HG02571 (cell line): ENCODE results near the gene DMWD.
"Not testable (repeated sequence)": the region's sequence is repeated elsewhere in the genome, so short reads cannot be mapped to it uniquely, and the experiment has no call there.

ENCODE experiments used
- ATAC-seq: cut with Tn5 transposase; IDR thresholded peaks from one replicate; pipeline ENCODE4 v1.9.1; 2021; ENCODE audit warnings: mild to moderate bottlenecking, moderate library complexity; ENCODE audit not compliant: unreplicated experiment

DMWD gene

DNA sequence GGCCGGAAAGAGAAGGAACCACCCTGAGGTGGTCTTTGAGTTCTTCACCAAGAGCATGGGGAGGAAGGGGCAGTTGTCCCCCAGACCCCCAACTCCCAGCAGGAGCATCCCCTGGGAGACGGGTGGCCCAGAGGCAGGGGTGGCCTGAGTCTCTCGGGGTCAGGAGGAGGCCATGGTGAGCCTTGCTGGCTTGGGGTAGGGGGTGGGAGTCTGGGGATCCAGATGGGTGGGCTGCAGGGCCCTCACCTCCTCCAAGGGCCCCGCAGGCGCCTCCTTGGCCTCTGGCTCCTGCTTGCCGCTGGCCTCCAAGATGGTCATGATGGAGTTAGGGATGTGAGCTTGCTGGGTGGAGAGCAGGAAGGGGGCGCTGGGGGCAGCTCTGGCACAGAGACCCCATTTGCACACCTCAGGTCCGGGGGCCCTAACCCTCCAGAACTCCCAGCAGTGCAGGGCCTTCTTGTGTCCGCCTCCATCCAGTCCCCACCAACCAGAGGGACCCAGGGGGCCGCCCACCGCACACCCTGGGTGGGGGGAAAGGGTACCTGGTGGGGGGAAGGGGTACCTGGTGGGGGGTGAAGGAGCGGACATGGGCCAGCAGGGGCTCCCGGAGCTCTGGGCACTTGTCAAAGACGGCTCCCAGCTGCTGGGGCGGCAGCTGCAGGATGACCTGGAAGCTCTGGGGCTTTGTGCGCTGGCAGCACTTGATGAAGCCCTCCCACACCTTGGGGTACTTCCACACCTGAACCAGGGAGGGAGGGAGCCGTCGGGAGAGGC lies 23.8 kb upstream of the DMWD start:
- ATAC-seq = no peak

DNA sequence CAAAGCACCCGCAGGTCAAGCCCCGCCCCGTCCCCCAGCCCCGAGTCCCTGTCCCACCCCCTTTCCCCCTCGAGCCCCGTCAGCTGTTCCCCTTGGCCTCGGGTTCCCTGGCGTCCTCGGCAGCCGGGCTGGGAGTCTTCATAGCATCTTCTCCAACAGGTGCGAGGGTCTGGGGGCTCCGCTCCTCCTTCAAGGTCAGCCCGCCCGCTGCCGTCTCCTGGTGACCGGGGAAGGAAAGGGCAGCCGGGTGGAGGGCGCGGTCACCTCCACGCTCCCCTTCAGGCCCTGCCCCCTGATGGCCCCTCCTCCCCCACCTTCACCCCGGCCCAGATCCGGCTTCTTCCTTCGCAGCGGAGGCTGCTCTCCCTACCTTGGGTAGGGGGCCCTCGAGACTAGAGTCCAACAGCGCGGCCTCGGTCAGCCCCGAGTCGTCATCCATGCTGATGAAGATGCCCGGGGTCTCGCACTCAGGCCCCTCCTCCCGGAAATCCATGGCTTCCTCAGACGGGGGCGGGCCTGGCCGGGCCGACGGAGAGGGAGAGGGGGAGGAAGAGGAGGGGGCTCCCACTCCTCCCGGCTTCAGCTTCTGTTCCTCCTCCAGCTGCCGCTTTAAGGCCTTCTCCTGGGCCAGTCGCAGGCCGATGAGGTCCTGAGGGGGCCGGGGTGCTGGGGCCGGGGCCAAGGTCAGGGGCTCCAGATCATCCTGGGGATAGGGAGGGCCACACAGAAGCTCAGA lies 23.0 kb upstream of the DMWD start:
- ATAC-seq = no peak

DNA sequence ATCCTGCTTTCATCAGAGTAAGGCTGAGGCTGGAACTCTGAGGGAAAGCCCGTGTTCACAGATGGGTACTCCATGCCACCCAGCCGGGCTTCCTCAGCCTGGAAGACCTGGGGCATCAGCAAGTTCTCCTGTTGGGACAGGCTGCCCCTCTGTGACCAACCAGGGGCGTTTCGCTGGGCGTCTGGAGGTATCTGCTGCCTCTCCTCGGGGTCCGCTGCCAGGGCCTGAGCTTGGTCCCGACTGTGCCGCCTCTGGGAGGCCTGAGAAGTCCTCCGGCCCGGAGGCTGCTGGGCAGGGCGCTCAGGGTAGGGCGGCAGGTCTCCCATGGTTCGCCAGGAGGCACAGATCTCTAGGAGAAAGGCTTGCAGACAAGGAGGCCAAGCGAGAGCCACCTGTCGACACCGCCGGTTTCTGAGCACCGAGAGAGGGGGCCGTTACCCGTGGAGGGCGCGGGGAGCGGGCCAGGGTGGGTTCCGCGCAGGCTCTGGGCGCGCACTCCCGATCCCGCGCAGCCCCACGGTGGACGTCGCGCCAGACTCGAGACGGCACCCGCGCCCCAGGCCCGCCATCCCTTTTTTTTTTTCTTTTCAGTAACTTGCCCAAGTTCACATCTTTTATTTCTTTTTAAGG lies 22.3 kb upstream of the DMWD start, which contains the start of gene RSPH6A:
TSS of gene RSPH6A (minus strand) at position 458 of the 630 bp plus-strand sequence. CDS start at position 326, 132 bp downstream.
- no peak for ATAC-seq

DNA sequence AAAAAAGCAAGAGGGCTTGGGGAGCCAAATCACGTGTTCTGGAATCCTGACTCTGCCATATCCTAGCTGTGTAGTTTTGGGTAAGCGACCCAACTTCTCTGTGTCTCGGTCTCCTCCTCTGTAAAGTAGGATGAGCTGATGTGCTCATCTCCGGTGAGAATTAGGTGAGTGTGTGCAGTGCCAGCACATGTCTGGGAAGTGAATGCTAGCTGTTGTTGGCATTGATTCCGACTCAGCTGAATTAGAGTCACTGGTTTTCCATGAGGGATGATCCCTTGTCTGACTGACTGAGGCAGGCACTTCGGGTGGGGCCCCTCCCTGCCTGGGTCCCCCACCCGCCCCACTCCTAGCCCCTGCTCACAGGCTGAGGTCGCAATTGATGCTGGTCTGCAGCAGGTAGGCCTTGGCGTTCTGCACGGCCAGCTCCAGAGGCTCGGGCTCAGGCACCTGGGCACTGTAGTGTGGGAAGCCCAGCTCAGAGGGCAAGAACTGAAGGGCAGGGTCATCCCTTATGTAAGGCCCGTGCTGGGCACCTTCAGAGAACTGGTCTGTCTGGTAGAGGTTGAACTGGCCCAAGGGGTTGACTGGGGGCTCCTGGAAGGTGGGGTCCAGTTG lies 21.6 kb upstream of the DMWD start:
- ATAC-seq = no peak

DNA sequence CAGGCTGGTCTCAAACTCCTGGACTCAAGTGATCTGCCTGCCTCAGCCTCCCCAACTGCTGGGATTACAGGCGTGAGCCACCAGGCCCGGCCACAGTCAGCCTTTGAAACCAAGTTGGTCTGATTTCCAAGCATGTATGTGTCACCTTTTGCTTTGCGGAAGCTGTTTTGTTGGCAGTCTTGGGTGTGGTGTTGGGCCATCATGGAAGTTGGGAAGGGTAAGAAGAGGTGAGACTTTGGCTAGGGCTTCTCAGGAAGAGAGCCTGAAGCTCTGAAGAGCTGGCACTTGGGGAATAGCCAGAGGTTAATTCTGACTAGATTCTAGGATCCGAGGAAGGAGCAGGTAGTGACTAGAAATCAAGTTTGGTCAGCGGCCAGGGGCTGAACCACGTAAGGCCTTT lies 19.7 kb upstream of the DMWD start:
- ATAC-seq = no peak

DNA sequence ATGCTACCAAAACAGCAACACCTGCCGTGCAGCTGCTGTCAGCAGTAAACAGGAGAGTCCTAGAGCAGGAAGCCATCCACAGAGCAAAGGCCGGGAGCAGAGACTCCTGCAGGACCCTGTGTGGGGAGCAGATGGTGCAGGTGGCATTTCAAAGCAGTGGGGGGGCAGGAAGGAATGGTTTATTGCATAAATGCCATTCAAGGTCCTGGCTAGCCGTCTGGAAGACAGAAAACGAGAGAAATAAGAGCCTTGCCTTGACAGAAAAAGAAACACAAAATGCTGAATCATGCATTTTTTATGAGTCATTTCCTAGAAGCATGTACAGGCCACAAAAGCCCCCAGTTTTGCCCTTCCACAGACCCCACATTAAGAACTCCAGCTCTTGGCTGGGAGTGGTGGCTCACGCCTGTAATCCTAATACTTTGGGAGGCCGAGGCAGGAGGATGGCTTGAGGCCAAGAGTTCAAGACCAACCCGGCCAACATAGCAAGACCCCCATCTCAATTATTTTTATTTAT lies 17.1 kb upstream of the DMWD start:
- ATAC-seq = no peak

DNA sequence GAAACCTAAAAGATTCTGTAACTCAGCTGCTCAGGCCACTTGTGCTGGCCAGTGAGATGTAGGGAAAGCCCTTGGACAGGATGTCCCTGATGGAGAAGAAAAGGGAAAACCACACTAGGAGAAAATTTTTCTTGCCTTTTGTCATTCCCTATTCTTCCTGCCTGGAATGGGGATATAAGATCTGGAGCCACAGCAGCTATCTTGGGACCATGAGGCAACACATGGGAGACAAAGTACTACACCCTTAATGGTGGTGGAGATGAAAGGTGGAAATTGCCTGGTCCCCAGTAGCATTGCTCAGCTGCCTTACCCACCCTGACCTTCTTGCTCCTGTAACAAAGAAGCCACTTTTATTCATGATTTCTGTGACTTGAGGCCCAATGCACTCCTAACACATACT lies 13.1 kb upstream of the DMWD start:
- no peak for ATAC-seq

DNA sequence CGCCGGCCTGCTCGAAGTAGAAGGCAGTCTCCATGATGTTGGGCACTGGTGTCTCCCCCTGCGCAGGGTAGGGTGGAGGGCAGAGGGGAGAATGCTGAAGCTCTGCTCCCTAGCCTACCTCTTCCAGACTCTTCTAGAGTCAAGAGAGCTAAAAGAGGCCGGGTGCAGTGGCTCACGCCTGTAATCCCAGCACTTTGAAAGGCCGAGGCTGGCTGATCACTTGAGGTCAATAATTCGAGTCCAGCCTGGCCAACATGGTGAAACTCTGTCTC lies 12.2 kb upstream of the DMWD start:
- no peak for ATAC-seq

DNA sequence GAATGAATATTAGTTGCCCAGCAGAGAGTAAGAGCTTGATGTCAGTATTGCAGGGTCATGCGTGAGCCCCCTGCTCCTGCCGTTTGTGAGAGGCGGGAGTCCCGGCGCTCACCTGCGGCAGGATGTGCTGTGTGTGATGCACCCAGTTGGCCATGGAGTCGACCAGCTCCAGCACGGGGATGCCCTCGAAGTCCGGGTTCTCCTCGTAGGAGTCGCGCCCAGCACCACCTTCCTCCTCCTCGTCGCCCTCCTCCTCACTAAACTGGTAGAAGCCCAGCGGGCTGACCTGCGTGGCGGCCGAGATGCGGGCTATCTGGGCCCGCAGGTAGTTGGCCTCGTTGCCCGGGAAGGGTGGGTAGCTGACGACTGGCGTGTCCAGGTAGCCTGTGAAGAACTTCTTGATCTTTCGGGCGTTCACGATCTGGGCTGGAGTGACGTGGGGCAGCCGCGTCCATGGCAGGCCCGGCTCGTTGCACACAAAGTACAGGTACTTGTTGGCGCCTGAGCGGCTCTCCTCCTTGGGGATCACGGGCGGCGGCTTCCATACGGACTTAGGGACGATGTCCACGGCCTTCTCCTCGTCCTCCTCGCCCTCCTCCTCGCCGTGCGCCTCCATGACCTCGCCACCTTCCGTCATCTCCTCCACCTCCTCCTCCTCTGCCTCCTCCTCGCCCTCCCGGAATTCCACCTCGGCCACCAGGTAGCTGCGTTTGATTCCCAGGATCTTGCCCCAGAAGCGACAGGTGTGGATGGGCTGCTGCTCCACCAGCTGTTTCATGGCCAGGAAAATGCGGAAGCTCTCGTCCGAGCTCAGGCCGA lies 11.7 kb upstream of the DMWD start:
- ATAC-seq = no peak

DNA sequence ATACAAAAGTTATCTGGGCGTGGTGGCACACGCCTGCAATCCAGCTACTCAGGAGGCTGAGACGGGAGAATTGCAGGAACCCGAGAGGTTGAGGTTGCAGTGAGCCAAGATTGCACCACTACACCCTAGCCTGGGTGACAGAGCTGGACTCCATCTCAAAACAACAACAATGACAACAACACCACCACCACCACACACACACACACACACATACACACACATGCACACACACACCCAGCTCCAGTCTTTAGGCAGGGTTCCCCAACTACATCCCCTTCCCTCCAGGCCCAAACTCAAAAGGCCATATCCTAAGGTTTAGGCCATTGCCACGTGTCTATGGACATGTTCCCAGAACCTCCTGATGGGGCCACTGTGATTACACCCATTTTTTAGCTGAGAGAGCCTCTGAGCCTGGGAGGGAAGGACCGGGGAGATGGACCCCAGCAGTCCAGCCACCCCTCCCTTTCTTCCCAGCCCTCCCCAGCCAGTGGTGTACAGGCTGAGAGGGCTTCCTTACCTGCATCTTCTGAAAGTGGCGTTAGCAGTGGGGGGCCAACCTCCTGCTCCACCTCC lies 9.0 kb upstream of the DMWD start:
- no peak for ATAC-seq

DNA sequence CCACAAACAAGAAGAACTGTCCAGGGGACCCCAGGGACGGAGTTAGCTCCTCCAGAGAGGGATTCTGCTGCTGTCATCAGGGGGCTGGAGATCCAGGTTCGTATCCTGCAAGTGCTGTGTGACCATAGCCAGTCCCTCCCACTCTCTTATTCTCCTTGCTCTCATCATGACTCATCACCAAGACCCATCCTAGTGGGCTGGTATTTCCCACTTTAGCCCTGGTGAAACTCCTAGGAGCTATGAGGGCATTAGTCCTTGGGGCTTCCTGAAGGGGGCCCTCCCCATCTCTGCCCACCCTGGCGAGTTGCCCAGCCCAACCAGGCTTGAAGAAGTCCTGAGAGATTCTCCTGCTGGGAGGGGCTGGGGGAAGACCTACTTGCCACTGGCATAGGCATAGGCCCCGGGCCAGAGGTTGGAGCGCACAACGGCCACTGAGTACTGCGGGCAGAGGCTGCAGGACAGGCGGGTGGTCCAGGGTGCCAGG lies 7.5 kb upstream of the DMWD start:
- no peak for ATAC-seq

DNA sequence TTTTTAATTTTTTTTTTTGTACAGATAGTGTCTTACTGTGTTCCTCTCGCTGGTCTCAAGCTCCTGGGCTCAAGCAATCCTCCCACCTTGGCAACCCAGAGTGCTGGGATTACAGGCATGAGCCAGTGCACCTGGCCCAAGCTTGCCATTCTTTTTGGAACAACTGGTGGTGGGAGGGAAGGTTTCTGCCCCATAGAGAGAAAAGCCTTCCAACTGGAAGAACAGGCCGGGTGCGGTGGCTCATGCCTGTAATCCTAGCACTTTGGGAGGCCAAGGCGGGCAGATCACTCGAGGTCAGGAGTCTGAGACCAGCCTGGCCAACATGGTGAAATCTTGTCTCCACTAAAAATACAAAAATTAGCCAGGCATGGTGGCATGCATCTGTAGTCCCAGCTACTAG lies 6.9 kb upstream of the DMWD start:
- not testable (repeated sequence) for ATAC-seq

DNA sequence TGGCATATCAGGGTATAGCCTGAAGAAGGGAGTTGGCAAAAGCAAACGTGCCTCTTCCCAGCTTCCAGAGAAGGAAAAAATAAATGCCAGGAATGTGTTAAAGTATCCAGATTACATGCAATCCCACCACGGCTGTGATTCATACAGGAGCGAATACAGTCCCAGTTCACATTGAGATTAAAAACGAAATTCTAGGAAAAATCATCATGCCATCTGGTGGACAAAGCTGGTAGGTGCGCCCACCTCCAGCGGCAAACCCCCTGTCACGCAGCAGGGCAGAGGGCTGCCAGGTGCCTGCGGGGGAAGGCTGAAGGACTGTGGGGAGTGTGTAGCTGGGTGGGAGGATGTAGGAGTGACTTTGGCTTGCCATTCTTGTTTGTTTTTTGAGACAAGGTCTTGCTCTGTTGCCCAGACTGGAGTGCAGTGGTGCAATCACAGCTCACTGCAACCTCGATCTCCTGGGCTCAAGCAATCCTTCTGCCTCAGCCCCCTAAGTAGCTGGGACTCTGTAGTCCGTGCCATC lies 6.4 kb upstream of the DMWD start:
- no peak for ATAC-seq

DNA sequence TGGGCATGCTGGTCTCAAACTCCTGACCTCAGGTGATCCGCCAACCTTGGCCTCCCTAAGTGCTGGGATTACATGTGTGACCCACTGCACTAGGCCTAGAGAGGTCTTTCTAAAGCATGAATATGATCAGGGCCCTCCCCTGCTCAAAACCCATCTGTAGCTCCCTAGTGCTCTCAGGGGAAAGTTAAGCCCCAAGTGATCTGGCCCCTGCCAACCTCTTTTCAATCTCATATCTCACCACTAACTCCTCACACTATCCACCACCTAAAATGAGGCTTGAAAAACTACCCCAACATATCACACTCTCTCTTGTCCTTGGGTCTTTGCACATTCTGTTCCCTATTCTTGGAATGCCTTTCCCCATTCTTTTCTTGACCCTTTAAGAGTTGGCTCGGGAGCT lies 2.0 kb upstream of the DMWD start:
- ATAC-seq = no peak

DNA sequence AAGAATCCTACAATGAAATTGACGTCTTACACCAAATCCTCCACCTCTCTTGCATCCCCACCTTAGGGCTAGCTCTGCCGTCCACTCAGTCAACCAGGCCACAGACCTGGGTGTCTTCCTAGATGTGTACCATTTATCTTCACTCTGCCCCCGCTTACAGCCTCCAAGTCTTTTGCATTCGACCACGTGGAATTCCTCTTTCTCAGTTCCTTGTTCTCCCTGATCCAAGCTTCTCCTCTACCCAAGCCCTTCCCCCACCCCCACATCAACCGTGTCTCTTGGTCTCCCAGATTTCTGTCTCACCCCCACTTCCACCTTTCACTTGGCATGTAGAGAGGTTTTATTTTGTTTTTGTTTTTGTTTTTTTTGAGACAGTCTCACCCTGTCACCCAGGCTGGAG lies 1.2 kb upstream of the DMWD start:
- ATAC-seq = no peak

DNA sequence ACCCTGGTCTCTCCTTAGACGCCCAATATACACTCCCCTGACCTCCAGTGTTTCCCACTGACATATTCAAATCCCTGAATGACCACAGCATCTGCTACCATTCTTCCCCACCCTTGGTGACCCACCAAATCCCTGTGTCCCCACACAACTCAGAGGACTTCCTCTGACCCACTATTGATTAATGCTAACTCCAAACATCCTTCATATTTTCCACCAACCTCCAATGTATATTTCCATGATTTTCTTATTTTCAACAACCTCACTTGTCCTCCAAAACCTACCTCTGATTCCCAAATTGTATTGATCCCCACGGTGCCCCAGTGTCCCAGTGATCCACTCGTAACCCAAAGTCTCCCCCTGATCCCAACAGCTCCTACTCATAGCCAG lies 526 bp upstream of the DMWD start:
- no peak for ATAC-seq

DNA sequence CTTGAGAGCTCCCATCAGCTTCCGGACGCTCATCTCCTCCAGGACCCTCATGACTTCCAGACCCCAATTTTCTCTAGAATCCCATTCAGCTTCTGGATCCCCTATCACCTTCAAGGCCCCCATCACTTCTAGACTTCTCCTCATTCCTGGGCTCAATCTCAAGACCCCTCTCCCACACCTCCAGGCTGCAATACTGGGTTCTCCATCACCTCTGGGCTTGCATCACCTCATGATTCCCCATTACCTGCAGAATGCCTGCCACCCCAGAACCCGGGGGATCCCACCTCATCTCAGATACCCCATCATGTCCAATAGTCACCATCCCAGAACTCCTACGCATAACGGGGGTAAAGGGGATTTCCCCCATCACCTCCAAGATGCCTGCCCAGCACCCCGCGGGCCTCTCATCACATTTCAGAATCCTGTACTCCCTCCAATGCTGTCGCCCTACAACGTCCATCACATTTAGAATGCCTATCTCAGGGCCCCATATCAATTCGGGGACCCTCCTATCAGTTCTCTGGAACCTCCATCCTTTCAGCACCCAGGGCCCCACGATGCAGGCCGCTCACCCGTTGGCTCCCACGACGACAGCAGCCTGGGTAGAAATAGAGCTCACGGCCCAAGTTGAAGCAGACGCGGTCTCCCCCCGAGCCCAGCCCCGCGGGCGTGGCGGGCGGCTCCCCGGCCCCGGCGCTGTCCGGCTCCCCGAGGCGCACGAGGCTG lies 738 bp downstream of the DMWD start:
- no peak for ATAC-seq

DNA sequence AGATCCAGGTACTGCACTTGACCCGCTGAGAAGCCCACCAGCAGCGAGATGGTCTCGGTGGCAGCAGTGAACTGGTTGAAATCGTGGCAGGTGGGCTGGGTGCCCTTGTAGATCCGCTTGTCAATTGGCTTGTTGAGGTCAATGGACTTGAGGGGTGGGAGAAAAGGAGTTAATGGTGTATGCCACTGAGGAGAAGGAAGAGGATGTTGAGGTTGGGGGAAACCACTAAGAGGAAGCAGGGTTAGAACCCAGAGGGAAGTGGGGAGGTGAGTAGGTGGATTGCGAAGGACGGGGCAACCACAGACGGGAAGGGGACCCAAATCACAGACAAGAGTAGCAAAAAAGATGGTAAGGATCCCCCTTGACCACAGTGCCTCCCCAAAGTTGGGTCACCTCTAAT lies 1.7 kb downstream of the DMWD start:
- ATAC-seq = no peak

DNA sequence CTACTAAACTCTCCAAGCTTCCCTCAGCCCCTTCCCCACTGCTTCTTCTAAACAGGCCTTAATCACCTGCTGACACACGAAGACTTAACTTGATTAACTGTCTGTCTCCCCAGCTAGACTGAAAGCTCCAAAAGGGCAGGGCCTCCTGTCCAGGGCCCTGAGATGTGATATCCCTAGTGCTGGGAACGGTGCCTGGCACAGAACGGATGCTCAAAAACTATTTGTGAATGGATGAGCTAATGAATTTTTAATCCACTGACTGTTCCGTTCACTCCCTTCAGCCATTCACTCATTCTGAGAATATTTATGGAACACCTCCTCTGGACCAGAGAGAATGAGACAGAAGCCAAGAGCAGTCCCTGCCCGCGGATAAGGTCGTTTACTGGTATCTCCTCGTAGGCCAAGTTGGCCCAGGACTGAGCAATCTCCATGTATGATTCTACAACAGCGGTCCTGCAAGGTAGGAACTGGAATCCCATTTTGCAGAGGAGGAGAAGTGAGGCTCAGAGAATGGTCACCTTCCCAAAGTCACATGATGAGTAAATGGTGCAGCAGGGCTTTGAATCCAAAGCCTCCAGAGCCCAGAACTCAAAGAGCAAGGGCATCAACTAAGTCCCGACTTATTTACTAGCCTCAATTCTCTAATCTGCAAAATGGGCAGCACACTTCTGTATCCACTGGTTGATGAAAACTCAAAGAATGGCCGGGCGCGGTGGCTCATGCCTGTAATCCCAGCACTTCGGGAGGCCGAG lies 3.4 kb downstream of the DMWD start:
- no peak for ATAC-seq
